NCI-H146 (cell line): ENCODE data around the gene ZBTB16.

Source experiments
- DNase-seq: peaks from one replicate; lab custom pipeline; 2025; lab: John Stamatoyannopoulos, UW

The ZBTB16 gene

GRCh38 chr11:114213622-114214021, 154.1 kb downstream of the ZBTB16 start:
- DNase-seq, result no peak

GRCh38 chr11:114215428-114215827, 155.9 kb downstream of the ZBTB16 start:
- DNase-seq, result no peak

GRCh38 chr11:114215871-114216795, 156.6 kb downstream of the ZBTB16 start:
- no peak for DNase-seq

GRCh38 chr11:114216796-114217180, 157.3 kb downstream of the ZBTB16 start:
- no peak for DNase-seq

GRCh38 chr11:114218508-114218907, 159.0 kb downstream of the ZBTB16 start:
- DNase-seq, result no peak

GRCh38 chr11:114219559-114220349, 160.2 kb downstream of the ZBTB16 start:
- DNase-seq, result no peak

- DNase-seq, result no peak
Measured at GRCh38 chr11:114221037-114221436, 161.5 kb downstream of the ZBTB16 start.

GRCh38 chr11:114225661-114226060, 166.2 kb downstream of the ZBTB16 start:
- DNase-seq, result no peak

- DNase-seq, result no peak
Measured at GRCh38 chr11:114226356-114226755, 166.8 kb downstream of the ZBTB16 start.

GRCh38 chr11:114228435-114229411, 169.2 kb downstream of the ZBTB16 start:
- no peak for DNase-seq

- no peak for DNase-seq
Measured at GRCh38 chr11:114230031-114230704, 170.7 kb downstream of the ZBTB16 start.

- DNase-seq, result peak; percentile 85
Measured at GRCh38 chr11:114232400-114233059, 173.0 kb downstream of the ZBTB16 start.

GRCh38 chr11:114233755-114234154, 174.2 kb downstream of the ZBTB16 start:
- peak; percentile 46 for DNase-seq

- DNase-seq, result no peak
Measured at GRCh38 chr11:114236829-114237228, 177.3 kb downstream of the ZBTB16 start.

GRCh38 chr11:114237321-114238280, 178.1 kb downstream of the ZBTB16 start:
- no peak for DNase-seq

GRCh38 chr11:114239753-114240161, 180.2 kb downstream of the ZBTB16 start:
- no peak for DNase-seq

GRCh38 chr11:114242032-114242431, 182.5 kb downstream of the ZBTB16 start:
- DNase-seq, result no peak

GRCh38 chr11:114243461-114244372, 184.2 kb downstream of the ZBTB16 start:
- peak; percentile 84 for DNase-seq
